Keratinocyte (primary cell): ENCODE measurements around the gene MSH2. TPM values are rescaled to one million over a fixed set of nuclear protein-coding genes. Genes with fewer than 3 reads are reported as not detected.

Experiments
- DNase-seq: peaks from one replicate; pipeline ENCODE4 v3.0.0-alpha.2; 2011; ENCODE audit warnings: low read depth, missing footprints, low spot score
- FAIRE-seq: peaks from 2 replicates; lab custom pipeline; 2011; peaks lifted over from hg19 to GRCh38; lab: Jason Lieb, UNC
- H2AFZ ChIP-seq: 2 replicates; pipeline ENCODE4 v1.6.0; 2012; ENCODE audit warnings: low read length, control low read depth, inconsistent platforms; ENCODE audit not compliant: control insufficient read depth
- H3K27ac ChIP-seq: 2 replicates; pipeline ENCODE4 v1.5.1; 2011; ENCODE audit warnings: low read length; ENCODE audit not compliant: control insufficient read depth, insufficient read depth
- H3K27me3 ChIP-seq: 3 replicates; pipeline ENCODE4 v1.6.0; 2011; ENCODE audit warnings: low read length; ENCODE audit not compliant: control insufficient read depth, insufficient read depth; ENCODE audit errors: extremely low read depth
- H3K36me3 ChIP-seq, 2 experiments: 2 replicates in 1 of 2; 3 replicates in 1 of 2; pipeline ENCODE4 v1.5.1; 2011; ENCODE audit warnings: low read length in 2 of 2, mild to moderate bottlenecking in 1 of 2; ENCODE audit not compliant: control insufficient read depth in 2 of 2, insufficient read depth in 2 of 2; ENCODE audit errors: extremely low read depth in 1 of 2
- H3K4me1 ChIP-seq: 3 replicates; pipeline ENCODE4 v1.5.1; 2011; ENCODE audit warnings: low read length; ENCODE audit not compliant: control insufficient read depth, insufficient read depth; ENCODE audit errors: extremely low read depth
- H3K4me2 ChIP-seq: 3 replicates; pipeline ENCODE4 v1.6.0; 2011; ENCODE audit warnings: low read depth, low read length; ENCODE audit not compliant: control insufficient read depth, insufficient read depth; ENCODE audit errors: extremely low read depth
- H3K4me3 ChIP-seq, 3 experiments: fragments of 200-600 bp in 1 of 3; sonication (generic) in 1 of 3; 2 replicates in 2 of 3; 3 replicates in 1 of 3; pipeline ENCODE4 v1.5.1; 2011 to 2016; ENCODE audit warnings: low read length in 3 of 3, mild to moderate bottlenecking in 3 of 3, control low read depth in 2 of 3, inconsistent platforms in 1 of 3, low read depth in 1 of 3, mixed read lengths in 1 of 3, mixed run types in 1 of 3, moderate library complexity in 1 of 3; ENCODE audit not compliant: control insufficient read depth in 2 of 3, insufficient read depth in 2 of 3; ENCODE audit errors: extremely low read depth in 1 of 3
- H3K79me2 ChIP-seq: 2 replicates; pipeline ENCODE4 v1.6.0; 2012; ENCODE audit warnings: low read length; ENCODE audit not compliant: control insufficient read depth, insufficient read depth
- H3K9ac ChIP-seq: 3 replicates; pipeline ENCODE4 v1.6.0; 2011; ENCODE audit warnings: low read length; ENCODE audit not compliant: control insufficient read depth, insufficient read depth; ENCODE audit errors: extremely low read depth
- H3K9me1 ChIP-seq: 3 replicates; pipeline ENCODE4 v1.6.0; 2011; ENCODE audit warnings: low read length; ENCODE audit not compliant: control insufficient read depth, insufficient read depth; ENCODE audit errors: extremely low read depth
- H3K9me3 ChIP-seq: 2 replicates; pipeline ENCODE4 v1.5.1; 2012; ENCODE audit warnings: low read depth, low read length; ENCODE audit not compliant: control insufficient read depth
- H4K20me1 ChIP-seq: 3 replicates; pipeline ENCODE4 v1.6.0; 2011; ENCODE audit warnings: low read length; ENCODE audit not compliant: control insufficient read depth, insufficient read depth; ENCODE audit errors: extremely low read depth
- CTCF ChIP-seq, 3 experiments: IDR thresholded peaks in 1 of 3; conservative IDR thresholded peaks in 1 of 3; optimal IDR thresholded peaks in 1 of 3; 2 replicates in 2 of 3; 3 replicates in 1 of 3; pipeline versions ENCODE3 to v1.5.1; 2011; ENCODE audit warnings: low read length in 3 of 3, mild to moderate bottlenecking in 3 of 3, moderate library complexity in 2 of 3, control low read depth in 1 of 3, inconsistent platforms in 1 of 3; ENCODE audit not compliant: insufficient read depth in 2 of 3; ENCODE audit errors: extremely low read depth in 1 of 3
- EZH2 ChIP-seq: IDR thresholded peaks from one replicate; pipeline ENCODE4 v1.6.1; 2012; ENCODE audit warnings: inconsistent platforms, mild to moderate bottlenecking, low read length, moderate library complexity
- dilution Hi-C: fragments of 300-500 bp; cut with MboI; formaldehyde crosslinking; loops from one replicate; pipeline ENCODE4 v1.7.0; 2020; ENCODE audit warnings: low sequenced_read_pairs; ENCODE audit not compliant: extremely low pct_ligation_motif_present
- polyA plus RNA-seq, 5 experiments: library from polyadenylated mRNA; depleted of rRNA in 3 of 5; stranded (reverse) in 3 of 5; stranded (forward) in 1 of 5; unstranded in 1 of 5; fragments of >200 nt; gene quantifications; 1 replicate in 1 of 5; 2 replicates in 3 of 5; 3 replicates in 1 of 5; pipeline versions ENCODE4 v1.2.1 to v1.2.3, GENCODE V29; 2011 to 2012; ENCODE audit warnings: missing spikeins in 2 of 5, low read depth in 1 of 5, low replicate concordance in 1 of 5
- small RNA-seq, 3 experiments: library from RNA; depleted of rRNA; stranded (forward); fragments of <200 nt; gene quantifications; one replicate each; pipeline ENCODE3, GENCODE V24; 2012; ENCODE audit warnings: low read depth in 3 of 3, low replicate concordance in 1 of 3; ENCODE audit not compliant: insufficient read length in 3 of 3

Gene MSH2
- polyA plus RNA-seq, 1 donor (not counting 4 experiments of a cell fraction or from before 2014, with no cell fraction given): 16.8 TPM

GRCh38 chr2:47531378-47532042, 128.6 kb downstream of the MSH2 start:
- Histone ChIP-seq H3K9me1 (no peaks in the 10 kb centered on the region), H3K9ac (no peak overlapping the region), H4K20me1 (no peaks in the 10 kb centered on the region), H3K9me3 (no peaks in the 10 kb centered on the region), H3K36me3 (no peaks in the 10 kb centered on the region), H3K27me3 (no peaks in the 10 kb centered on the region), H2AFZ (no peak overlapping the region), H3K4me2 (no peak overlapping the region), H3K27ac (no peak overlapping the region), H3K4me1 (peaks cover 15% of the 10 kb centered on the region), H3K79me2 (no peaks in the 10 kb centered on the region), H3K4me3 (no peak overlapping the region)
- dilution Hi-C loops: no loop called here
- DNase-seq (no peak), FAIRE-seq (no peak)
- TF ChIP-seq EZH2 (no peak), CTCF (optimal IDR thresholded peaks at IDR 0.05 in 1 of 3, IDR thresholded peaks at IDR 0.05 in 1 of 3, conservative IDR thresholded peaks at IDR 0.05 in 1 of 3; ENCODE audit: extremely low read depth in 1 of 3, insufficient read depth in 2 of 3, low read length in 3 of 3) (no peak)

Small RNA genes lying within 50 kb of the gene (small RNA-seq; reads per million reads assigned to genes)
- gene MIR559 (0.13 to 6.8 (median 1.3) reads per million in 3 experiments), gene RF00017 (0 reads per million in 3 experiments), gene RN7SKP119 (0 reads per million in 3 experiments)

Other genes starting within 250 kb of the MSH2 start
- 0.26 TPM in 1 of 3 replicates, not detected in the others for gene STPG4, start 247.8 kb upstream of the MSH2 start, polyA plus RNA-seq
- 363 to 762 TPM (median 668 TPM) in 3 replicates for gene CALM2, start 226.6 kb upstream of the MSH2 start, polyA plus RNA-seq
- gene EPCAM, start 33.8 kb upstream of the MSH2 start, polyA plus RNA-seq: 4.7 to 27.6 TPM (median 25.8 TPM) in 3 replicates
- gene KCNK12, start 167.8 kb downstream of the MSH2 start, polyA plus RNA-seq: 0.01 TPM in 1 of 3 replicates, not detected in the others